ENCODE data around the gene GJC2. TPM values are rescaled to one million over a fixed set of nuclear protein-coding genes. Genes with fewer than 3 reads are reported as not detected.
A peak's percentile ranks its signal among the peaks of the same experiment; 100 is the strongest.

The GJC2 gene
- total RNA-seq, 6 donors from 2014 or later, result 1.4 to 8.7 (median 2.0) TPM

- peak overlapping the region; percentile 58 to 86 (median 75) for H3K27ac ChIP-seq
- peak overlapping the region in 2 of 4 donors; percentile 7 to 28 for H3K4me3 ChIP-seq
- no peak for ATAC-seq (ENCODE audit: low FRiP score in 2 of 2)
- H3K4me1 ChIP-seq, result peaks cover 31 to 61% (median 43%) of the 10 kb centered on the region in 4 donors
- no peak for TF ChIP-seq EP300 (IDR thresholded peaks at IDR 0.05)
- TF ChIP-seq, protein P1, sequence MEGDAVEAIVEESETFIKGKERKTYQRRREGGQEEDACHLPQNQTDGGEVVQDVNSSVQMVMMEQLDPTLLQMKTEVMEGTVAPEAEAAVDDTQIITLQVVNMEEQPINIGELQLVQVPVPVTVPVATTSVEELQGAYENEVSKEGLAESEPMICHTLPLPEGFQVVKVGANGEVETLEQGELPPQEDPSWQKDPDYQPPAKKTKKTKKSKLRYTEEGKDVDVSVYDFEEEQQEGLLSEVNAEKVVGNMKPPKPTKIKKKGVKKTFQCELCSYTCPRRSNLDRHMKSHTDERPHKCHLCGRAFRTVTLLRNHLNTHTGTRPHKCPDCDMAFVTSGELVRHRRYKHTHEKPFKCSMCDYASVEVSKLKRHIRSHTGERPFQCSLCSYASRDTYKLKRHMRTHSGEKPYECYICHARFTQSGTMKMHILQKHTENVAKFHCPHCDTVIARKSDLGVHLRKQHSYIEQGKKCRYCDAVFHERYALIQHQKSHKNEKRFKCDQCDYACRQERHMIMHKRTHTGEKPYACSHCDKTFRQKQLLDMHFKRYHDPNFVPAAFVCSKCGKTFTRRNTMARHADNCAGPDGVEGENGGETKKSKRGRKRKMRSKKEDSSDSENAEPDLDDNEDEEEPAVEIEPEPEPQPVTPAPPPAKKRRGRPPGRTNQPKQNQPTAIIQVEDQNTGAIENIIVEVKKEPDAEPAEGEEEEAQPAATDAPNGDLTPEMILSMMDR (IDR thresholded peaks at IDR 0.05), result no peak
- no peak for TF ChIP-seq POLR2A (IDR thresholded peaks at IDR 0.05)
- no peak for TF ChIP-seq POLR2AphosphoS5 (IDR thresholded peaks at IDR 0.05)
- H3K9me3 ChIP-seq, result no peaks in the 10 kb centered on the region
- DNase-seq, result no peak
- no peaks in the 10 kb centered on the region for H3K27me3 ChIP-seq
- 65 to 68% methylated on average over 12 of the region's 12 CpGs for WGBS, 2 donors
- H3K36me3 ChIP-seq, result peaks cover 0 to 12% (median 7%) of the 10 kb centered on the region in 4 donors
Measured at GRCh38 chr1:228177721-228178710, 28.3 kb downstream of the GJC2 start.

- peak in 1 of 2 donors; percentile 56 for DNase-seq
- no peaks in the 10 kb centered on the region for H3K9me3 ChIP-seq
- peak overlapping the region in 2 of 4 donors; percentile 7 to 28 for H3K4me3 ChIP-seq
- peaks cover 31 to 55% (median 43%) of the 10 kb centered on the region in 4 donors for H3K4me1 ChIP-seq
- no peak for TF ChIP-seq POLR2A (IDR thresholded peaks at IDR 0.05)
- TF ChIP-seq EP300 (IDR thresholded peaks at IDR 0.05), result peak in 2 of 4 donors; percentile 37 to 61
- TF ChIP-seq POLR2AphosphoS5 (IDR thresholded peaks at IDR 0.05), result peak in 1 of 2 donors; percentile 59
- ATAC-seq (ENCODE audit: low FRiP score in 2 of 2), result peak in 1 of 2 donors; percentile 58
- no peaks in the 10 kb centered on the region for H3K27me3 ChIP-seq
- H3K27ac ChIP-seq, result peak overlapping the region; percentile 61 to 86 (median 75)
- peaks cover 0 to 12% (median 7%) of the 10 kb centered on the region in 4 donors for H3K36me3 ChIP-seq
- 50 to 60% methylated on average over 11 to 12 of the region's 12 CpGs for WGBS, 2 donors
Measured at GRCh38 chr1:228178737-228179684, 29.3 kb downstream of the GJC2 start.

GRCh38 chr1:228180271-228180958, 30.7 kb downstream of the GJC2 start:
- H3K4me3 ChIP-seq, result no peak overlapping the region
- H3K4me1 ChIP-seq, result peaks cover 22 to 44% (median 35%) of the 10 kb centered on the region in 4 donors
- H3K36me3 ChIP-seq, result peaks cover 0 to 5% (median under 1%) of the 10 kb centered on the region in 4 donors
- DNase-seq (no peak), ATAC-seq (ENCODE audit: low FRiP score in 2 of 2) (no peak)
- TF ChIP-seq, protein P1 (IDR thresholded peaks at IDR 0.05), result peak in 3 of 6 experiments; percentile 8 to 18 (median 12)
- no peak for TF ChIP-seq EP300 (IDR thresholded peaks at IDR 0.05)
- 56 to 66% methylated on average over 4 of the region's 4 CpGs for WGBS, 2 donors
- no peaks in the 10 kb centered on the region for H3K9me3 ChIP-seq
- H3K27me3 ChIP-seq, result no peaks in the 10 kb centered on the region
- H3K27ac ChIP-seq, result peak overlapping the region; percentile 44 to 86 (median 62)

DNA sequence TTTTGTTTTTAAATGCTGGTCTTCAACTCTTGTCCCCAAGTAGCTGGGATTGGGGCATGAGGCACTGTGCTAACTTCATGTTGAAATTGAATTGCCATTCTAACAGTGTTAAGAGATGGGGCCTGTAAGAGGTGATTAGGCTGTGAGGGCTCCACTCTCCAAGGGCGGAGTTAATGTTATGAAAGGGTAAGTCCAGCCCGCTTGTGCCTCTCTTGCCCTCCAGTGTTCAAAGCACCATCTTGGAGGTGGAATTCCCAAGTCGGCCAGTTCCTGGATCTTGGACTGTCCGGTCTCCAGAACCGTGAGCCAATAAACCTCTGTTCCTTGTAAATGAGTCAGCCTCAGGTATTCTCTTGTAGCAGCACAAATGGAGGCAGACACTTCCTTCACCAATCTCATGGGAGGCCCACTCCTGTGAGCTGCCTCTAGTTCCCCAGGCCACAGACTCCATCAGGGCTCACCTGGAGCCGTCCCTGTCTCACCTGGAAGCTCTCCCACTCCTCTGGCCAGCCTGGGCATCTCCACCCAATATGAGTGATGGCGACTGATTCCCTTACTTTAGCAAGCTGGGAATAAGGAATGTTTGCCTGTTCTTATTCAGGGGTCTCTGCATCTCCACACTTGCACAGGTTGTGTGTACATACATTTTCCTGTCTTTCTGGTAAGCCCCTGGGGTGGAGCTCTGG, 31.4 kb downstream of the GJC2 start:
- no peak overlapping the region for H3K4me3 ChIP-seq
- DNase-seq (no peak), ATAC-seq (ENCODE audit: low FRiP score in 2 of 2) (no peak)
- TF ChIP-seq POLR2A (IDR thresholded peaks at IDR 0.05) (no peak), POLR2AphosphoS5 (IDR thresholded peaks at IDR 0.05) (no peak), EP300 (IDR thresholded peaks at IDR 0.05) (no peak)
- TF ChIP-seq, protein P1 (IDR thresholded peaks at IDR 0.05), result no peak
- no peaks in the 10 kb centered on the region for H3K27me3 ChIP-seq
- H3K36me3 ChIP-seq, result peaks cover 0 to 2% (median 0%) of the 10 kb centered on the region in 4 donors
- 91 to 98% methylated on average over 5 to 7 of the region's 7 CpGs for WGBS, 2 donors
- no peaks in the 10 kb centered on the region for H3K9me3 ChIP-seq
- peak overlapping the region; percentile 43 to 86 (median 54) for H3K27ac ChIP-seq
- peaks cover 22 to 38% (median 30%) of the 10 kb centered on the region in 4 donors for H3K4me1 ChIP-seq

Measured in upper lobe of left lung (tissue), 6 donors.